Measurements from ENCODE around the gene WASHC4. TPM values are rescaled to one million over a fixed set of nuclear protein-coding genes. Genes with fewer than 3 reads are reported as not detected.

Gene WASHC4
- total and polyA plus RNA-seq, 10 of the 15 experiments (the other 5 are each of a cell fraction or from before 2014, with no cell fraction given) = 16.0 to 50.6 (median 34.0) TPM

GRCh38 chr12:105090361-105090760 is 17.2 kb upstream of the WASHC4 start (continued):
- TF ChIP-seq PAX8 (IDR thresholded peaks at IDR 0.05) = no peak
- TF ChIP-seq ZBTB33 (IDR thresholded peaks at IDR 0.05) = no peak
- 0 out of 2 replicates have a peak, but pooled peaks have one; percentile 37 for TF ChIP-seq YY1 (IDR thresholded peaks at IDR 0.05; ENCODE audit: low read depth, low read length)

- no TSS peak for BruUV-seq (replicated peaks)
- FAIRE-seq (no peak), ATAC-seq (no peak), DNase-seq (ENCODE audit: low read depth, low spot score) (no peak)
- Histone ChIP-seq H3K9me3 (replicated peaks; ENCODE audit: control insufficient read depth, insufficient read depth, low read length) (no peaks in the 10 kb centered on the region; the same call in 2 of the 3 replicates), H2AFZ (ENCODE audit: control insufficient read depth, low read depth, low read length) (no peak overlapping the region), H3K4me3 (no peak overlapping the region), H3K4me2 (ENCODE audit: control insufficient read depth, insufficient read depth) (no peak overlapping the region), H3K9ac (ENCODE audit: control insufficient read depth, insufficient read depth, low read length) (no peak overlapping the region), H4K20me1 (ENCODE audit: control insufficient read depth, insufficient read depth) (no peaks in the 10 kb centered on the region), H3K36me3 (ENCODE audit: control insufficient read depth in 2 of 2, insufficient read depth in 2 of 2, low read length in 1 of 2) (no peaks in the 10 kb centered on the region), H3K27me3 (replicated peaks in 1 of 2; ENCODE audit: control insufficient read depth in 2 of 2, insufficient read depth in 2 of 2, low read length in 1 of 2) (no peaks in the 10 kb centered on the region), H3K4me1 (ENCODE audit: control insufficient read depth, insufficient read depth, low read length) (no peaks in the 10 kb centered on the region), H3K79me2 (ENCODE audit: control insufficient read depth, insufficient read depth, low read length) (no peaks in the 10 kb centered on the region), H3K27ac (ENCODE audit: control insufficient read depth, insufficient read depth) (no peak overlapping the region)
- in situ Hi-C loops (cut with MboI) = no loop called here
- CTCF ChIA-PET = interaction anchor here (0.6 to 1.2 kb wide), 3 partner anchors 11 to 1221 kb away, joined by 3 to 5 read pairs (median 4); no protein-coding TSS in a partner anchor
- intact Hi-C loops (cut with micrococcal nuclease; ENCODE audit: unreplicated experiment) = no loop called here
- POLR2A ChIA-PET = interaction anchor here (0.6 kb wide), 1 partner anchor 178 kb away, joined by 5 read pairs; no protein-coding TSS in a partner anchor
- RAD21 ChIA-PET (ENCODE audit: unreplicated experiment) = interaction anchor here (0.6 to 0.7 kb wide), 2 partner anchors 48 to 153 kb away, joined by 4 read pairs; no protein-coding TSS in a partner anchor
- 54% methylated on average over 4 of the region's 4 CpGs for WGBS (ENCODE audit: insufficient coverage, insufficient replicate concordance, low lambda C conversion rate, missing lambda C conversion rate)
- SMC1A ChIA-PET (ENCODE audit: uncharacterized antibody, unreplicated experiment) = interaction anchor here (0.6 to 0.7 kb wide), 3 partner anchors 9 to 730 kb away, joined by 3 to 4 read pairs (median 4); no protein-coding TSS in a partner anchor
- TF ChIP-seq HDGF (IDR thresholded peaks at IDR 0.05) (no peak), ESRRA (IDR thresholded peaks at IDR 0.05; ENCODE audit: low read length) (no peak), CEBPB (IDR thresholded peaks at IDR 0.05; ENCODE audit: borderline replicate concordance in 1 of 2, low read depth in 2 of 2, low read length in 2 of 2) (no peak), BCLAF1 (IDR thresholded peaks at IDR 0.05) (no peak), CTCF (IDR thresholded peaks at IDR 0.05 in 2 of 3, conservative IDR thresholded peaks at IDR 0.05 in 1 of 3; ENCODE audit: control insufficient read depth in 2 of 3, extremely low read depth in 1 of 3, insufficient read depth in 1 of 3, low read depth in 3 of 3, low read length in 3 of 3) (no peak), PML (IDR thresholded peaks at IDR 0.05; ENCODE audit: low read length) (no peak), E2F4 (IDR thresholded peaks at IDR 0.05; ENCODE audit: low read depth, low read length) (no peak), SREBF2 (IDR thresholded peaks at IDR 0.05; ENCODE audit: low read length) (no peak), PAX8 (IDR thresholded peaks at IDR 0.05) (no peak), GATAD2B (conservative IDR thresholded peaks at IDR 0.05; ENCODE audit: low read depth) (no peak)
Observed at GRCh38 chr12:105091476-105092206, 15.9 kb upstream of the WASHC4 start.
